Stimulated activated CD4-positive, alpha-beta T cell treated with anti-CD3 and anti-CD28 coated beads, Interleukin-2, amount 100 ng/mL, for 24 hours (primary cell): ENCODE results near the gene ZNF526.
A peak's percentile ranks its signal among the peaks of the same experiment; 100 is the strongest.

Experiments
- DNase-seq, 2 donors: peaks; one replicate each; pipeline ENCODE4 v3.0.0-alpha.2; 2020

ZNF526 gene

DNA sequence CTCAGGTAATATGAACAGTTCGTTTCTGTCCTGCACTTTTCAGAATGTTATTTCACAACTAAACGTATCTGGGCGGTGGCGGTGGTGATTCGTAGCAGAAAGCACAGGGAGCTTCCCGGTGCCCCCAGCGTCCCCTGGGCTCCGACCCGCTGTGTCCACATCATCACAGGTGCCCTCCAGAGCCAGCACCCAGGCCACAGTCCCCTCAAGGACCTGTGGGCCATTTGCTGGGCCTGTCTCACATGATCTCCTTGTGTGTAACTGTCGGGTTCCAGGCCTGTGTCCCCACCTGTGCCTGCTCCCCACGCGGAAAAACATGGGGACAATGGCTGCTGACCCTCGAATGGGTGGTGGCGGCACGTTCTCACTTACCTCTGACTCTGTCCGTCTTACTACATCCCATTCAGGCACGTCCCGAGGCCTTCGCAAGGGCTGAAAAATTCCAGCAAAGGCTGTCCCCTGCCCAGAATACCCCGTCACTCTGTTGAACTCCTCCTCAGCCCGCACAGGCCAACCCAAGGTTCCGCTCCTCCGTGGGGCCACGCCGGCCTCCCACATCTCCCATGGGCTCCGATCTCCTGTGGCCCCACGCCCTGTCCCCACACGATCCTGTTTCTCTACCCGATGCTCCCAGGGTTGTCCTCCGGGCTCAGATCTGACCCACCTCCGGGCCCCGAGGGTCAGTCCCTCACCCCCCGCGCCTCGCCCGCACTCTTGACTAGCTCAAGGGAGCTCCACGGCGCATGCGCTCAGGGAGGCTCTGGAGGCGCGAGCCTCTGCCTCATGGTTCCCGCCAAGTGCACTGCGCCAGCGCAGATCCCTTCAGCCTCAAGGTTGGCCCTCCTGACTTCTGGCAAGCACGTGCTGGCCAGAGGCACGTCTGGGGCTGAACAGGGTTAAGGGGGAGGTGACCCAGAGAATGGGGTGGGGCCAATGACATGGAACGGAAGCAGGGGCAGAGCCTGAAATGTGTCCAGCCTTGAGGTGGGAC lies 23.8 kb upstream of the ZNF526 start:
- no peak for DNase-seq

DNA sequence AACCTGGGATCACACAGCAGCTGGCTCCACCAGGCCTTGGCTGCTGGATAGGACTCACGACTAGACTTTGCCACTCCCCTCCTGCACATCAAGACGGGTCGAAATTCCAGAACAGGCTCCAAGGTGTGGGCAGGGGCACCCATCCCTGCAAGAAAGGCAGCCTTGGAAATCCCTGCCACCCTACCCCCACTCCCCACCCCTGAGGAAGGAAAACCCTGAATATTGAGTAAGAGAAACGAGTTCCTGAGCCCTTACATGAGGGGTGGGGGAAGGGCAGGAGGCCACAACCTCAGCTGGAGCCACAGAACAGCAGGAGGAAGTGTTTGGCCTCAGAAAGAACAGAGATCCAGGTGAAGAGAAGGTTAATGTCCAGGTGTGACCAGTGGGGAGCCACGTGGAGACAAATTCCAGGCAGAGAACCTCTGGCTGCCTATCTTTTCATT lies 22.7 kb upstream of the ZNF526 start:
- no peak for DNase-seq

DNA sequence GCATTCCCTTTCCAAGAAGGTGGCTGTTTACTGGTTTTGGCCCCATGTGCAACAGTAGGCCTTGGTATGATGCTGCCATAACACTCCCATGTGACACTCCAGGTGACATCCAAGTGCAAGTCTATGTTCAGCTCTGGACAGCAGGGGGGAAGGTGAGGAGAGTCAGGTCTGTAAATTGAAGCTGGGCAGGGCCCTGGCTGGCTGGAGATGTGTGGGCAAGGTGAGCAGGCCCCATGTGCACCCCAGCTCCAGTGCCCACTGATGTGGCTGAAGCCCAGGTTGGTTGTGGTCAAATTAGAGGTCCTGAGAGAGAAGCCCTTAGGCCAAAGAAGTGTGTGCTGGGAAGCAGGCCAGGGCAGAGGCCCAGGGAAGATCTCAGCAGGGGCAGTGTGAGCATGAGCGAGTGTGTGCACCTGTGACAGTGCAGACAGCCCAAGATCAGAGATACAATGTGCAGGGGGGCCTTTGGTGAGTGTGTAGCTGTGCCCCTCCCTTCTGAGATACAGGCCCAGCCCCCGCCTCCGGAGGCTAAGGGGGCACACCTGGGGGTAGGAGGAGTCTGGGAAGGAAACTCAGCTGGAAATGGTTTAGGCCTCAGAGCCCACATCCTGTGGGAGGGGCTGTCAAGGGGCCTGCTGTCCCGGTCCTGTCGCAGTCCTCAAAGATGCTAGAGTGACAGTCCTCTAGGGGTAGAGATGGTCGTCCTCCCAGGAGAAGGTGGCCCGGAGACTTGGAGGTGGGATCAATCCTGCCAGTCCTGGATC lies 21.3 kb upstream of the ZNF526 start:
- peak; percentile 53 to 58 for DNase-seq

DNA sequence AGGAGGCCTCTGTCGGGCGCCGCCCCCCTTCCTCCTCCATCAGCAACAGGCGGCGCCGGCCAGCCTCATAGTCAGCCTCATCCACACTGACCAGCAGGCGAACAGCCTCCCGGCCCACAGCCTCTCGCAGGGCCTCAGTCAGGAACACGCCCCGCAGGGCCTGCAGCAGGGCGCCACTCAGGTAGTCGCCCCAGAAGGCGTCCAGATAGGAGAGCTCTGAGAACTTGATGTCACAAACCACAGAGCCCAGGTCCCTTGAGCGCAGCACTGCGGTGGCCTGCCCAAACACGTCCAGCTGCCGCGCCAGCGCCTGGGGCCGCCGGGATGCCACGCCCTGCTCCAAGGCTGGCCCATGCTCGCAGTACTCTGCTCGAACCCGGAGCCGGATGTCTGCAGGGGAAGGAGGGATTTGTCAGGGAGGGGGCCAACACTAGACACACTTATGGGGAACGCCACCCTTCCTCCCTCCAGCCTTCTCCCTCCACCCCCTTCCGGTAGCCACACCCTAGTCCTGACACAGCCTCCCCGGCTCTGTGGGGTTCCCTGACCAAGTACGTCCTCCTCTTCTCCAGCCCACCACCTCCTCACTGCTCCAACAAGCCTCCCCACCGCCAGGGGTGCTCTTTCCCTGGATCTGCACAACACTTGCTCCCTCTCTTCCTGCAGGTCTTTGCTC lies 20.5 kb upstream of the ZNF526 start:
- peak; percentile 59 to 69 for DNase-seq

DNA sequence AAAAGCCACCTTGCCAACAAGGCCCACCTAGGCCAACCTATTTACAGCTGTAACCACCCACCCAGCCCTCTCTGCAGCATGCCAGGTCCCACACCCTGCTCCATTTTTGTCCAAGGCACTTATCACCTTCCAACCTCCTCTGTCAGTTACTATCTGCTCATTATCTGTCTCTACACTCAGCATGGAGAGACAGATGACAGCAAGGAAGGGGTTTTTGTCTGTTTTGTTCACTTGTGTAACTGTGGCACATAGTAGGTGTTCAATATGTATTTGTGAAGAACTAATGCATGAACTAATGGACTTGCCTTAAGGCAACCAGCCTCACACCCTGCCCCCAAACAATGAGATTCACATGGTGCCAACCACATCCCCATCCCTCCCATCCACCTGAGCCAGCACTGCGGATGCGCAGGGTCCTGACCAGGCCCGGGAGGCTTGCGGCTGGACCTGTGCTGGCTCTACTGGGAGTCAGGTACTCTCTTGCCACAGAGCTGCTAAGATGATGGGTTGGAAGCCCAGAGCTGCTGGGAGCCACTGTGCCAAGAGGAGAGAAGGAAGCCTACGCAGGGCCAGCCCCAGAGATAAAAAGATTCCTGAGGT lies 19.9 kb upstream of the ZNF526 start:
- DNase-seq, result no peak

DNA sequence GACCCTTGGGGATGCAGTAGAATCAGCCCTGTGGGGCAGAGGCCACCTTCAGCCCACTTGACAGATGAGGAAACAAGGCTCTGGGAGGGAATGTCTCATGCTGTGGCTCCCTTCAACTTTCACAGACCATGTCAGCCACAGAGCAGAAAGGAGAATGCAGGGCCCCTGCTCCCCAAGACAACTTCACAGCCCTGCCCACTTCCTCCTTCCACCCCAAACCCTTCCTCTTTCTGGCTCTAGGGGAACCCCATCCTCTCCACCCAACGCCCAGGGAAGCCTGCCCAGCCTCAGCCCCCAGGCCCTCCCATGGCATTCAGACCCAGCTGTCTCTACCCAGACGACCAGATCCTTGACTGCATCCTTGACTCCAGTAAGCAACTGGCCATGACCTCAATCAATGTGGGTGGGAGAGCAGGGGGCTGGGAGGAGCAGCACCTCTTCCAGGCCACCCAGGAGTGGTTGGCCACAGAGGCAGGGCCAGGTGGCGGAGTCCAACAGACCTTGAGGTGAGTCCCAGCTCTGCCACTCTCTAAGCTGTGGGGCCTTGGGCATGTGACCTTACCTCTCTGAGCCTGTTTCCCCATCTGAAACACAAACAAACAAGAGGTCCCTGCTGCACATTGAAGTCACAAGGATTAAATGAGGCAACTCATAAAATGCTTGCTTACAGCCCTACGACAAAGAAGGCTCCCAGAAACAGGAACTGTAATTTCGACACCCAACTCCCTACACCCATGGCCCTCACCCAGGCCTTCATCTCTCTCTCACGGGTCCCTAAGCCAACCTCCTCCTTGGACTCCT lies 18.4 kb upstream of the ZNF526 start:
- peak in 1 of 2 donors; percentile 46 for DNase-seq

DNA sequence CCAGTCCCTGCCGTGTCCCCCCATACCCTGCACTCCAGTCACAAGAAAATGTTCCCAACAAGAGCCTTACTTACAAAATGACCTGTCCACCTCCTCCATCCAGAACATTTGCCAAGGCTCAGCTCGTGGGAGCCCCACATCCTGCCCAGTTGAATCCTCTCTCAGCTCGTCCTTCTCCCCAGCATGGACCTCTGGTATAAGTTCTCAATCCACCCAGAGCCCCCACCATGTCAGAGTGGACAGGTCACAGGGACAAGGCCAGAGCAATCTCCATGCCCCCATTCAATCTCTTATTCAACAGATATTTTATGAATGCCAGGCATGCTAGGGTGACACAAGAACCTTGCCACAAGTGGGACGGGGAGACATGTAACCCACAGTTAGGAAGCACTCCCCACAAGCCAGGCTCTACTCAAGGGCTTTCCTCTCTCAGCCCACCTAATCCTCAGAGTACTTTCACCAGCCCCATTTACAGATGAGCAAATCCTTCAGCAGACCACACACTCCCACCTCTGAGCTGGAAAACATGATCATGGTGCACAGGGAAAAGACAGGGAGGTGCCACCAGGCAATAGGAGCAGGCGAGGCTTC lies 17.7 kb upstream of the ZNF526 start:
- no peak for DNase-seq

DNA sequence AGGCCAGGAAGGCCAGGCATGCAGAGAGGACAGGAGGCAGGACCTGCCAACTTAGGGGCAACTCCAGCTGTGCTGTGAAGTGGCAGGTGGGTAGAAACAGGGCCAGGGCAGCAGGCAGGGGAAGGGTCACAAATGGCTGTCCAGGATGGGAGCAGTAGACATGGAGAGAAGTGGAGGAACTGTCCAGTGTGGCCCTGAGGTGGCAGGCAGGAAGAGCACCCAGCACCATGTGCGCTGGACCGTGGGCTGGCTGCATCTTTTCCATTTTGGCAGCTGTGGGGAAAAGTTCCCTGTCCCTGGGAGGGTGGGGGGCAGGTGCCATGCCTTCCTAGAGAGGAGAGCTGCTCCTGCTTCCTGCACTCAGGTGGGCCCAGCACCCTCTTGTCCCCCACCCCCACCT lies 16.4 kb upstream of the ZNF526 start:
- no peak for DNase-seq

DNA sequence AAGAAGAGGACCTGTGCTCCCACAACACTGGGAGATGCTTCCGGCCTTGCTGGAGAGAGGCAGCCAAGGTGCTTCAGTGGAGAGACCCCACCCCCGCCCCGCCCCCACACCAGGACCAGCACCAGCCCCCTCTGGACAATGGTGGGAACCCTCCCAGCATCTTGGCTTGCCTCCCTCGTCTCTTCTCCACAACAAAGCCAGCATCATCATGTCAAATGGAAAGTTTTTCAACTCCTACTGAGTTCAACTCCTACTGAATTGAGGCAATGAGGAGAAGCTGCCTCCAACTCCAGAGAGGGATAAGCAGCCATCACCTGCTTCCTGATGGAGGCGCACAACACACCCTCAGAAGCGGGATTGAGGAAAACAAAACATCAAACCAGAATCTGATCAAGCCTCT lies 15.4 kb upstream of the ZNF526 start:
- no peak for DNase-seq

DNA sequence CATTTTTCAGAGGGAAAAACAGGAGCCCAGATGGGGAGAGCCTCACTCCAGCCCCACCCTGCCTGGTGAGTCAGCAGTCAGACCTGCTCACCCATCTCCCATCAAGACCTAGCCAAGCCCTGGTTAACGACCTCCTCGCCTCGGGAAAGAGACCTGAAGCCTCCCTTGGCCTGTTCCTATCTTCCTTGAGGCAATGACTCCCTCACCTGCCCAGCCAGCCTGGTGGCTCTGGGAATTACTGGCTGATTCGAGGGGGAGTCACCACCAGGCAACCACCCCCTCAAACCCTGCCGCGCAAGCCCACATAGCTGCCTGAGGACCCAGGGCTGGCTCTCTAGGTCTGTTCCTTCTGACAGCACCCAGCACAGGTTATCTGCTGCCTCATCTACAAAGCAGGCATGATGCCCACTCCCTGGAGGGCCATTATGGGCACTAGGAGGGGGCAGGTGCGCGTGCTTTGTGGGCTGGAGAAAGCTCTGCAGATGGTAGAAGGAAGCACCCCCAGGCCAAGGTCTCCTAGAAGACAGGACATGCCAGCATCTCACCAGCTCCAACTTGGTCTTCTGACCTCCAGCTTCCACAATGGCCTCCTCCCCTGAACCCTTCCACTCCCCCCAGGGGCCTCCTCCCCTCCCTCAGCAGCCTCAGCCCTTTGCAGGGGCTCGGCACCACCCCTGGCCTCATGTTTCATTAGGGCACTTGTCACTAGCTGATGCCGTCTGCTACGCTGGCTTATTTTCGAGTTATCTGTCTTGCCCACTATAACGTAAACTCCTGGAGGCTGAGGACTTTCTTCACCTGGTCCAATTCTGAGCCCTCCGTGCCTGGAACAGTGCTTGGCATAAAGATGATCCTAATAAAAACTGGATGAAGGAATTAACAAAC lies 13.0 kb upstream of the ZNF526 start:
- DNase-seq, result no peak

DNA sequence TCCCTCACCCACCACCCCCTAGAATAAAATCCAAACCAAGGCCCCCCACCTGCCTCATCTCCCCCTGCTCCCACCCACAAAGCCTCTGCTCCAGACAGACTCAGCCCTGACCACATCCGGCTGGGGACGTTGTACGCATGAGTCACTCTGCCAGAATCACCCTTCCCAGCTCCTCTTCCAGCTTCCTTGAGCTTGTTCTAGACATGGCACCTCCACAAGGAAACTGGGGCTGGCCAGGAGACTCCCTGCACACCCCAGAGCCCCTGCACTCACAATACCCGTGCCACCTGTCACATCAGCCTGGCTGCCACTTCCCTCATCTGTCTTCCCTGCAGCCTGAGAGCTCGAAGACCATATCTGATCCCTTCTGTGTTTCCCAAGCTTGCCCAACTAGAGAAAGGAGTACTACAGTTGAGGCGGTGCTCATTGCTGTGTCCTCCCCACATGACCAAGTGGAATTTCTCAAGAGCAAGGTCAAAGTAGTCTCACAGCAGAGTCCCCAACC lies 12.3 kb upstream of the ZNF526 start:
- no peak for DNase-seq

DNA sequence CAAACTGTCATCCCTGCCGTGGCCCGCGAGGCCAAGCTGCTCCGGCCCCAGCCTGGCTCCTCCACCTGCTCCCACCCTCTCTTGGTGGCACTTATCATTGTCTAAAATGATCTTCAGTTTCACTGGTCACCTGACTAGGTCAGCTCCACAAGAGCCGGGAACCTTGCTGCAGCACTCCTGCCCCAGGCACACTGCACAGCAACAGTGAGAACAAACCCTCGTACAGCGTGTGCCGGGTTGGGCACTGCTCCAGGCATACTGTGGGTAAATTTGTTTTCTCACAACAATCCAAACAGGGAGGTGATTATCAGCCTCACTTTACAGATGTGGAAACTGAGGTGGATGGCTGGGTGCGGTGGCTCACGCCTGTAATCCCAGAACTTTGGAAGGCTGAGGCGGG lies 11.5 kb upstream of the ZNF526 start:
- no peak for DNase-seq

DNA sequence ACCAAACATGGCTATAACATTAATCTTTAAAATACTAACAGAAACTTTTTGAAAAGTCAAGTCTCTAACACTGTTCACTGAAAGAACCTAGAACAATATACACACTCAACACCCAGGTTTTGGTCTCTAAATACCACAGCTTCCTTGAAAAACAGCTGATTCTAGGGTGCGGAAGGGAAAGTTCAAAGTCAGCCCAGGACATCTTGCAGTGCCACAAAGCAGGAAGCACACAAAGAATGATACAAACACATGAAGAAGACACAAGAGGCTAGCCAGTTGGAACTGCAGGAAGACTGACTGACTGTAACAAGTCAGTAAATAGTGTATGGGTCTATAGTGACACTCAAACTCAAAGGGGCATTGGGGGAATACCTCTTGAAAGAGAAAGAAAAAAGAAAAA lies 7.2 kb upstream of the ZNF526 start:
- DNase-seq, result no peak

DNA sequence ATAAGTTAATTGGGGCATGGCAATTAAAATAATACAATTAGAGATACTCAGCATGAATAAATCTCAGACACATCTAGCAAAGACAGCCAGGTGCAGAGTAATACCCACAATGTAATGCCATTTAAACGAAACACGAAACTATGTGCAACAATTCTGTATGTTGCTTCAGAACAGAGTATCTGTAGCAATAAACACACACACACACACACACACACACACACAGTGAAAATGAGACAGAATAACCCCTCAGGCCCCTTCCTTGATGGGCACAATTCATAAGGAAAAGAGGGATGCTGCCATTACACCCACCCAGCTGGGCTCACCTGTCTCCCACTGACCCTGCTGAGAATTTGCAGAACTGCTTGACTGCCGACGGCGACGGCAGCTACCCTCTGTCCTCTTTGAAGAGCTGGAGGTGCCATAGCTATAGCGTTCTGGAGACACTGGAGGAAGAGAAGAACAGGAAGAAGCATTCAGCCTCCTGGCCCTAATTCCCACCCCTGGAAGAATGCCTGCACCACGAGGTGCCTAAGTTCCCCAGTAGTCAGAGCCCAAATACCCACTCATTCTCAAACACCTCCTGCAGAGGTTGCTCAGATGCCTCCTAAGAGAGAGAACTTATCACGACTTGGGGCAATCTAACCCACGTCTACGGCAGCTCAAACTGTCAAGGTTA lies 5.2 kb upstream of the ZNF526 start:
- no peak for DNase-seq

DNA sequence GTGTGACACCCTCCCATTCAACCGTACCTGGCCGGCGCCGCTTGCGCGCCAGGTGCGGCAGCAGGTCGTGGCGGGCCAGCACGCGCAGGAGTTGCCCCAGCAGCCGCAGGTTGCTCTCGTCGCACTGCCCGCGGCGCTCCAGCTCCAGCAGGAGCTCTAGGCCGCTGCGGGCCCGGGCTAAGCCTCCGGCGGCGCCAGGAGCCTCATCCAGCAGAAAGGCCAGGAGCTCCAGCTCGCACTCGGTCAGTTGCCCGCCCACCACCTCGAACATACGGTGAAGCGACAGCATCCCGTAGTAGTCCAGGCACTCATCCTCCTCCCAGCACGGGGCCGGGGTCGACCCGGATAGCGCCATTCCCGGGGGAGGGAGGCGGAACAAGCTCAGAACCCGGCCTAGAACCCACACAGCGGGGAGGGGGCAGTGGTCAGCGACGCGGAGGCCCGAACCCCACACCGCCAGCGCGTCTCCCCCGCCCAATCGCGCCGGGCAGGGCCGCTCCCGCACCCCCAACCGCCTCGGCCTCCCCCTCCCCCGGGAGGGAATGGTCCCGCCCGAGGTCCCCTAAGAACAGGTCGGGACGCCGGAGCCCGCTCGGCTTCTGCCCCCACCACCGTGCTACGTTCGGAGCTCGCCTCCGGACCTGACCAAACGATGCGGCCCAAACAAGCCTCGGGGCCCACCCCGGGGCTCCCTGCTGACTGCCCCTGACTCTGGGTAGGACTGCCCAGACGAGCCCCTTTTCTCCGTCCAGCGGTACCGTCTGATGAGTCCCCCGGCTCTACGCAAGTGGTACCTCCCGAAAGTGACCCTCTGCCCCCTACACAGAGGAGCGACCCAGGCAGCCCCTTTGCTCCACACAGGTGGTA lies 3.2 kb upstream of the ZNF526 start:
- DNase-seq, result peak; percentile 38 to 43

DNA sequence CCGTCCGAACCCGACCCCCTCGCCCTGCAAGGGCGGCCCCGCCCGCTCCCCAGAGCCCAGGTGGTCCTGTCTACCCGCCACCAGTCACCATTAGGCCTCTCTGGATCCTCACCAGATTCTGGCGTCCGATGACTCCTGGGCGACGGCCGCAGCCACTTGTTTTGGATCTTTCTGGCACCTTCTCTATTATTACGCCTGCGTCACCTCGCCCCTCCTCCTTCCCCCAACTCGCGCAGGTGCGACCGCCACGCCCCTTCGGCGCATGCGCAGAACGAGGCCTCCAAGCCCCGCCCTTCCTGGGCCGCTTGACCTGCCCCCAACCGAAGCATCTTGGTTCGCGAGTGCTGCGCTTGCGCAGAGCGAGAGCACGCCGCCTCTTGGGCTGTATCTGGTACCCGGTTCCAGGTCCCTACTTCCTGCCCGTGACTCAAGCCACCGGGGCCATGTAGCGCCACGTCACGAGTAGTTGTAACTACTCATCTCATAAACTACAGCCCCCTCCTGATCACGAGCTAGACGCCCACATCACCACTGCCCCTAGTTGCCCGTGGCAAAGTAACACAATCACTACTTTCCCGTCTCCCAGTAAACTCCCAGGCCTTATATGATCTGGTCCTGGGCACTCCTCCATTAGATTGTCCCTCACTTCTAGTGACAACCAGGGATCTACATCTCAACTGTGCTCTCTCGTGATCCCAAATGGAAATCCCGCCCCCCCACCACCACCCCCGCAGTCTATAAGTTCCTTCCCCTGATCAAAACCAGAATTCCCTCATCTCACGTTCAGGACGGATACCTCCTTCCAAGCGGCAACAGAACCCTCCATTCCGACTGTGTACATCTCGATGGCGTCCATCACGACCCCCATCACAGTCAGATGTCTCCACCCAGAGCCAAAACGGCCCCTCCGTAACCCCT lies 2.3 kb upstream of the ZNF526 start, which contains the start of gene DEDD2:
Gene DEDD2, minus strand, starts transcription at position 158 of the 918 bp plus-strand sequence. CDS start 670 bp downstream, outside the sequence.
- peak; percentile 99 to 100 for DNase-seq

DNA sequence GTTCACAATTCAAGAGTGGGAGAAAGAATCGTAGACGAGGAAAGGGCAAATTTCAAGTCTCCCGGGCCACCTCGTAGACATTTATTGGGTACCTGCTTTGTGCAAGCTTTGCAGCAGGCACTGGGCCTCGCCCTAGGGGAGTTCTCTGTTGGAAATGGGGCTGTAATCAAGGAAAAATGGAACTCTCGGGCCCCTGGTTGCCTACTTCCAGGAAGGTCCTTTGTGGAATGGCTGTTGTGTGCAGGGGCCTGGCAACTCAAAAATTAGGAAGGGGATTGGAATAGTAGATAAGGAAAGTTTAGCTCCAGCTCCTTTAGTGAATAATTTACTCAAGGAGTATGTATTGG lies 612 bp downstream of the ZNF526 start:
- no peak for DNase-seq
